ENCODE results near the gene CADPS.

CADPS gene

GRCh38 chr3:62467966-62468722, 407.1 kb downstream of the CADPS start:
- no peak for DNase-seq (ENCODE audit: extremely low read depth, insufficient read length)
- Histone ChIP-seq H3K36me3 (ENCODE audit: control insufficient read depth, insufficient read depth, low read length) (no peaks in the 10 kb centered on the region), H3K27me3 (replicated peaks; ENCODE audit: control insufficient read depth, insufficient read depth, low read length) (no peaks in the 10 kb centered on the region), H3K4me3 (replicated peaks; ENCODE audit: low read depth, low read length) (no peak overlapping the region)
- no peak for TF ChIP-seq CTCF (IDR thresholded peaks at IDR 0.05; ENCODE audit: insufficient read depth, low read length, poor library complexity, severe bottlenecking)

- no peak overlapping the region for H3K4me3 ChIP-seq (replicated peaks; ENCODE audit: low read depth, low read length)
- DNase-seq (ENCODE audit: extremely low read depth, insufficient read length) = no peak
- no peaks in the 10 kb centered on the region for H3K36me3 ChIP-seq (ENCODE audit: control insufficient read depth, insufficient read depth, low read length)
- no peaks in the 10 kb centered on the region; the same call in 1 of the 2 replicates for H3K27me3 ChIP-seq (replicated peaks; ENCODE audit: control insufficient read depth, insufficient read depth, low read length)
- TF ChIP-seq CTCF (IDR thresholded peaks at IDR 0.05; ENCODE audit: insufficient read depth, low read length, poor library complexity, severe bottlenecking) = no peak
Observed at GRCh38 chr3:62462788-62463187, 412.4 kb downstream of the CADPS start.

GRCh38 chr3:62462104-62462762, 413.0 kb downstream of the CADPS start:
- DNase-seq (ENCODE audit: extremely low read depth, insufficient read length) = no peak
- Histone ChIP-seq H3K36me3 (ENCODE audit: control insufficient read depth, insufficient read depth, low read length) (no peaks in the 10 kb centered on the region), H3K27me3 (replicated peaks; ENCODE audit: control insufficient read depth, insufficient read depth, low read length) (no peaks in the 10 kb centered on the region; the same call in 1 of the 2 replicates), H3K4me3 (replicated peaks; ENCODE audit: low read depth, low read length) (no peak overlapping the region)
- TF ChIP-seq CTCF (IDR thresholded peaks at IDR 0.05; ENCODE audit: insufficient read depth, low read length, poor library complexity, severe bottlenecking) = no peak

- Histone ChIP-seq H3K27me3 (replicated peaks; ENCODE audit: control insufficient read depth, insufficient read depth, low read length) (no peaks in the 10 kb centered on the region; the same call in 1 of the 2 replicates), H3K4me3 (replicated peaks; ENCODE audit: low read depth, low read length) (no peak overlapping the region), H3K36me3 (ENCODE audit: control insufficient read depth, insufficient read depth, low read length) (no peaks in the 10 kb centered on the region)
- TF ChIP-seq CTCF (IDR thresholded peaks at IDR 0.05; ENCODE audit: insufficient read depth, low read length, poor library complexity, severe bottlenecking) = no peak
- no peak for DNase-seq (ENCODE audit: extremely low read depth, insufficient read length)
Observed at GRCh38 chr3:62454916-62455315, 420.3 kb downstream of the CADPS start.

GRCh38 chr3:62453448-62453847, 421.8 kb downstream of the CADPS start:
- no peaks in the 10 kb centered on the region; the same call in 1 of the 2 replicates for H3K27me3 ChIP-seq (replicated peaks; ENCODE audit: control insufficient read depth, insufficient read depth, low read length)
- DNase-seq (ENCODE audit: extremely low read depth, insufficient read length) = no peak
- no peaks in the 10 kb centered on the region for H3K36me3 ChIP-seq (ENCODE audit: control insufficient read depth, insufficient read depth, low read length)
- H3K4me3 ChIP-seq (replicated peaks; ENCODE audit: low read depth, low read length) = no peak overlapping the region
- no peak for TF ChIP-seq CTCF (IDR thresholded peaks at IDR 0.05; ENCODE audit: insufficient read depth, low read length, poor library complexity, severe bottlenecking)

Data from GM06990 (cell line).